Loucy (cell line): ENCODE results near the gene RPS24.

Source experiments
- H2AFZ ChIP-seq: fragments of 200-600 bp; sonication (generic); 2 replicates; pipeline ENCODE4 v1.6.0; 2016; ENCODE audit warnings: antibody characterized with exemption, mild to moderate bottlenecking, low read length, moderate library complexity
- H3F3A ChIP-seq: fragments of 200-600 bp; 2 replicates; pipeline ENCODE4 v1.6.0; 2016; ENCODE audit warnings: antibody characterized with exemption, low read depth, mild to moderate bottlenecking
- H3K27me3 ChIP-seq: fragments of 200-600 bp; sonication (generic); 2 replicates; pipeline ENCODE4 v1.6.1; 2014; ENCODE audit warnings: low read length, mild to moderate bottlenecking; ENCODE audit not compliant: insufficient read depth, poor library complexity, severe bottlenecking
- H3K36me3 ChIP-seq: fragments of 200-600 bp; sonication (generic); 2 replicates; pipeline ENCODE4 v1.6.1; 2016; ENCODE audit warnings: low read length; ENCODE audit not compliant: insufficient read depth
- H3K4me1 ChIP-seq: fragments of 200-600 bp; sonication (generic); 2 replicates; pipeline ENCODE4 v1.5.1; 2014; ENCODE audit warnings: low read length, mild to moderate bottlenecking; ENCODE audit not compliant: insufficient read depth, poor library complexity, severe bottlenecking
- H3K4me2 ChIP-seq: fragments of 200-600 bp; sonication (generic); 2 replicates; pipeline ENCODE4 v1.6.0; 2014; ENCODE audit warnings: antibody characterized with exemption, low read length, low read depth, mild to moderate bottlenecking; ENCODE audit not compliant: poor library complexity, severe bottlenecking
- H3K4me3 ChIP-seq: fragments of 200-600 bp; sonication (generic); 2 replicates; pipeline ENCODE4 v1.5.1; 2014; ENCODE audit warnings: low read length, mild to moderate bottlenecking, mixed read lengths; ENCODE audit not compliant: poor library complexity, severe bottlenecking
- H3K79me2 ChIP-seq: fragments of 200-600 bp; sonication (generic); 2 replicates; pipeline ENCODE4 v1.6.1; 2014; ENCODE audit warnings: low read length; ENCODE audit not compliant: insufficient read depth
- H3K9ac ChIP-seq: fragments of 200-600 bp; sonication (generic); 2 replicates; pipeline ENCODE4 v1.6.0; 2014; ENCODE audit warnings: mild to moderate bottlenecking, low read depth, low read length, moderate library complexity; ENCODE audit not compliant: poor library complexity, severe bottlenecking
- H3K9me2 ChIP-seq: fragments of 200-600 bp; sonication (generic); replicated peaks from 2 replicates; pipeline ENCODE4 v1.6.1; 2016; ENCODE audit warnings: low read depth, low read length, mixed read lengths
- H3K9me3 ChIP-seq: fragments of 200-600 bp; sonication (generic); 2 replicates; pipeline ENCODE4 v1.6.1; 2014; ENCODE audit warnings: mild to moderate bottlenecking, antibody characterized with exemption, low read length, low read depth; ENCODE audit not compliant: insufficient read depth
- H4K20me1 ChIP-seq: fragments of 200-600 bp; sonication (generic); 2 replicates; pipeline ENCODE4 v1.6.0; 2014; ENCODE audit warnings: antibody characterized with exemption, low read length, mild to moderate bottlenecking; ENCODE audit not compliant: insufficient read depth, poor library complexity, severe bottlenecking
- CTCF ChIP-seq: fragments of 200-600 bp; sonication (generic); conservative IDR thresholded peaks from 2 replicates; pipeline ENCODE4 v1.5.1; 2014; ENCODE audit warnings: mild to moderate bottlenecking, antibody characterized with exemption, low read length
- EZH2phosphoT487 ChIP-seq: fragments of 200-600 bp; IDR thresholded peaks from 2 replicates; pipeline ENCODE4 v1.6.1; 2018; ENCODE audit warnings: antibody characterized with exemption, mild to moderate bottlenecking, moderate library complexity, borderline replicate concordance

The RPS24 gene

DNA sequence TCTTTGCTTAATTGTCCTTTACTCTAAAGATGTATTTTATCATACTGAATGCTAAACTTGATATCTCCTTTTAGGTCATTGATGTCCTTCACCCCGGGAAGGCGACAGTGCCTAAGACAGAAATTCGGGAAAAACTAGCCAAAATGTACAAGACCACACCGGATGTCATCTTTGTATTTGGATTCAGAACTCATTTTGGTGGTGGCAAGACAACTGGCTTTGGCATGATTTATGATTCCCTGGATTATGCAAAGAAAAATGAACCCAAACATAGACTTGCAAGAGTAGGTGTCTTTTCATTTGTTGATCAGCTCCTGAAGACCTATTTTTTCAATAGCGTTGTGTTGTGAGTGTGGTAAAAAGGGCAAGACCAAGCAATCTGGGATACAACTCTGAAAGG, 1.8 kb downstream of the RPS24 start:
- peaks cover 68% of the 10 kb centered on the region for H3K79me2 ChIP-seq

GRCh38 chr10:78035933-78036583, 2.4 kb downstream of the RPS24 start:
- Histone ChIP-seq H3K4me3 (peak overlapping the region; percentile 83), H3K9ac (peak overlapping the region; percentile 97), H3K27me3 (peaks cover 10% of the 10 kb centered on the region), H2AFZ (no peak overlapping the region), H3K9me3 (no peaks in the 10 kb centered on the region), H4K20me1 (peaks cover 70% of the 10 kb centered on the region), H3K4me1 (peaks cover 65% of the 10 kb centered on the region), H3F3A (0 out of 2 replicates have a peak, but pooled peaks cover 2% of the 10 kb centered on the region), H3K4me2 (peak overlapping the region; percentile 95), H3K79me2 (peaks cover 74% of the 10 kb centered on the region), H3K9me2 (no peaks in the 10 kb centered on the region), H3K36me3 (peaks cover 58% of the 10 kb centered on the region)
- TF ChIP-seq EZH2phosphoT487 (no peak), CTCF (no peak)

More for the DNA sequence above, 1.8 kb downstream of the RPS24 start:
- Histone ChIP-seq H3K36me3 (peaks cover 52% of the 10 kb centered on the region), H3K4me3 (peak overlapping the region; percentile 83), H3K4me2 (peak overlapping the region; percentile 95), H4K20me1 (peaks cover 64% of the 10 kb centered on the region), H3K9me3 (no peaks in the 10 kb centered on the region), H2AFZ (no peak overlapping the region), H3K9ac (peak overlapping the region; percentile 97), H3F3A (0 out of 2 replicates have a peak, but pooled peaks cover 2% of the 10 kb centered on the region), H3K4me1 (peaks cover 60% of the 10 kb centered on the region), H3K27me3 (peaks cover 10% of the 10 kb centered on the region), H3K9me2 (no peaks in the 10 kb centered on the region)
- TF ChIP-seq EZH2phosphoT487 (no peak), CTCF (no peak)

- Histone ChIP-seq H3K9ac (peak overlapping the region; percentile 97), H4K20me1 (peaks cover 86% of the 10 kb centered on the region), H3K9me3 (no peaks in the 10 kb centered on the region), H3K79me2 (peaks cover 88% of the 10 kb centered on the region), H2AFZ (no peak overlapping the region), H3K4me1 (peaks cover 70% of the 10 kb centered on the region), H3K36me3 (peaks cover 77% of the 10 kb centered on the region), H3K9me2 (no peaks in the 10 kb centered on the region), H3F3A (0 out of 2 replicates have a peak, but pooled peaks cover 14% of the 10 kb centered on the region), H3K4me2 (peak overlapping the region; percentile 95), H3K4me3 (peak overlapping the region; percentile 83), H3K27me3 (peaks cover 10% of the 10 kb centered on the region)
- no peak for TF ChIP-seq EZH2phosphoT487
- TF ChIP-seq CTCF: no peak
Measured at GRCh38 chr10:78038105-78038504, 4.4 kb downstream of the RPS24 start.
